Measurements from ENCODE around the gene ETV5.
A peak's percentile ranks its signal among the peaks of the same experiment; 100 is the strongest.

The ETV5 gene

GRCh38 chr3:186110975-186111974 is 2.4 kb upstream of the ETV5 start:
- peaks cover 31% of the 10 kb centered on the region for H3K4me1 Mint-ChIP-seq
- no peaks in the 10 kb centered on the region for H3K9me3 Mint-ChIP-seq
- H3K36me3 Mint-ChIP-seq (ENCODE audit: low read depth) = no peaks in the 10 kb centered on the region
- H3K27ac Mint-ChIP-seq = peak overlapping the region in 2 of 3 experiments; percentile 40 to 48
- TF ChIP-seq CTCF (IDR thresholded peaks at IDR 0.05; ENCODE audit: unreplicated experiment in 3 of 3) = no peak
- peak overlapping the region; percentile 85 to 90 (median 88) for H3K4me3 Mint-ChIP-seq
- peaks cover 85% of the 10 kb centered on the region for H3K27me3 Mint-ChIP-seq (ENCODE audit: low read depth)

- H3K27ac Mint-ChIP-seq = peak overlapping the region in 2 of 3 experiments; percentile 48 to 51
- peaks cover 36% of the 10 kb centered on the region for H3K4me1 Mint-ChIP-seq
- TF ChIP-seq CTCF (IDR thresholded peaks at IDR 0.05; ENCODE audit: unreplicated experiment in 3 of 3) = no peak
- H3K27me3 Mint-ChIP-seq (ENCODE audit: low read depth) = peaks cover 83% of the 10 kb centered on the region
- no peaks in the 10 kb centered on the region for H3K9me3 Mint-ChIP-seq
- H3K36me3 Mint-ChIP-seq (ENCODE audit: low read depth) = no peaks in the 10 kb centered on the region
- H3K4me3 Mint-ChIP-seq = peak overlapping the region; percentile 85 to 90 (median 88)
Observed at GRCh38 chr3:186109897-186110803, 1.3 kb upstream of the ETV5 start.

GRCh38 chr3:186108106-186108940 is 566 bp downstream of the ETV5 start:
- Mint-ChIP-seq H3K27me3 (ENCODE audit: low read depth) (peaks cover 75% of the 10 kb centered on the region), H3K4me3 (peak overlapping the region; percentile 85 to 90 (median 88)), H3K27ac (peak overlapping the region in 2 of 3 experiments; percentile 34 to 48), H3K4me1 (peaks cover 46% of the 10 kb centered on the region), H3K9me3 (no peaks in the 10 kb centered on the region), H3K36me3 (ENCODE audit: low read depth) (no peaks in the 10 kb centered on the region)
- no peak for TF ChIP-seq CTCF (IDR thresholded peaks at IDR 0.05; ENCODE audit: unreplicated experiment in 3 of 3)

GRCh38 chr3:186107215-186108105 is 1.4 kb downstream of the ETV5 start:
- Mint-ChIP-seq H3K27ac (peak overlapping the region in 2 of 3 experiments; percentile 34 to 48), H3K4me3 (peak overlapping the region; percentile 85 to 90 (median 88)), H3K27me3 (ENCODE audit: low read depth) (peaks cover 69% of the 10 kb centered on the region), H3K9me3 (no peaks in the 10 kb centered on the region), H3K4me1 (peaks cover 54% of the 10 kb centered on the region), H3K36me3 (ENCODE audit: low read depth) (peaks cover 4% of the 10 kb centered on the region)
- TF ChIP-seq CTCF (IDR thresholded peaks at IDR 0.05; ENCODE audit: unreplicated experiment in 3 of 3) = no peak
